ENCODE measurements around the gene PTPRN2.

- TF ChIP-seq GATA2 (IDR thresholded peaks at IDR 0.05; ENCODE audit: low read depth, low read length) (no peak), GATA3 (IDR thresholded peaks at IDR 0.05; ENCODE audit: low read depth, low read length) (no peak)
Measured at GRCh38 chr7:157574120-157574825, 1013.4 kb downstream of the PTPRN2 start.

Measured in SH-SY5Y (cell line).